Measurements from ENCODE around the gene CDKL1.
A peak's percentile ranks its signal among the peaks of the same experiment; 100 is the strongest.
"Not testable (repeated sequence)": the region's sequence is repeated elsewhere in the genome, so short reads cannot be mapped to it uniquely, and the experiment has no call there.

Gene CDKL1

DNA sequence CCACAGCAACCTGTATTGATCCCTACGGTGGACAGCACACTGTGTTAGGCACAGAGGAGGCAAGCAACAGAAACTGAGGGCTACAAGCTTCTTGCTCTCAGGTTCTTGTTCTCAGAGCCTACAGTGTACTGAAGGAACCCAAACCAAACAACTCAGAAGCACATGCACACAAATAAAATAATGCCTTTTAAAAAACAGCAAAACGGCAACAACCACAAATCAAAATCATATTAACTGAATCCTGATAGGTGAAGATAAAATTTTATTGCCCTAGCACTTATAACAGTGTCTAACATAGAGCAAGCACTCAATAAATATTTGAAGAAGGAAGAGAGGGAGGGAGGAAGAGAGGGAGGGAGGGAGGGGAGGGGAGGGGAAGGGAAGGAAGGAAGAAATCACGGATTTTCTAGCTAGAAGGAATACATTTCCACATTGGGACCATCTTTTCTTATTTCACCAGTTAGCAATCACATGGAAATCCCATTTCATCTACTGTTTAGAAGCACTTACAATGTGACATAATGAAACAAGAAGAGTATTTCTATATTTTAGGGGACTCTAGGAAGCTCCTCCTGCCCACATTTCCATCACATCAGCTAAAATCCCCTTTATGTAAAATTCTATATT, 57.4 kb downstream of the CDKL1 start:
- FAIRE-seq: no peak
- no peak for DNase-seq (ENCODE audit: extremely low spot score, insufficient read length, low read depth)

DNA sequence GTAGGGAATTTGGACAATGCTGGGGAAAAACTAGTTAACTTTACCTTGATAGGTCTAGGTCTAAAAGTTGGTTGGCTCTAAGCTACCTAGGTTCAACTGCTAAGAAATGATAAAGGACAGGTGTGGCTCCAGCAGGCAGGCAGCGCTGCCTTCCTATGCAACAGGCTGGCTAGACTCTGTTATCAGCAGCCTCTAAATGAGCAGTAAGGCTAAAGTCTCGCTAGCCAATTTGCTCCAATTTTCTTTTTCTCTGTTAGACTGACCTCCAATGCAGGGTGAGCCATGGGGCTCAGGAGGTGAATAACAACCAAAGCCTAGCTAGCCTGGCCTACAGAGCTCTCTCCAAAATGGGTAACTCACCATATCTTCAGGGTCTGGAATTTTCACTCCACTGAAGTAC, 58.1 kb downstream of the CDKL1 start:
- DNase-seq (ENCODE audit: extremely low spot score, insufficient read length, low read depth) (no peak), FAIRE-seq (no peak)

DNA sequence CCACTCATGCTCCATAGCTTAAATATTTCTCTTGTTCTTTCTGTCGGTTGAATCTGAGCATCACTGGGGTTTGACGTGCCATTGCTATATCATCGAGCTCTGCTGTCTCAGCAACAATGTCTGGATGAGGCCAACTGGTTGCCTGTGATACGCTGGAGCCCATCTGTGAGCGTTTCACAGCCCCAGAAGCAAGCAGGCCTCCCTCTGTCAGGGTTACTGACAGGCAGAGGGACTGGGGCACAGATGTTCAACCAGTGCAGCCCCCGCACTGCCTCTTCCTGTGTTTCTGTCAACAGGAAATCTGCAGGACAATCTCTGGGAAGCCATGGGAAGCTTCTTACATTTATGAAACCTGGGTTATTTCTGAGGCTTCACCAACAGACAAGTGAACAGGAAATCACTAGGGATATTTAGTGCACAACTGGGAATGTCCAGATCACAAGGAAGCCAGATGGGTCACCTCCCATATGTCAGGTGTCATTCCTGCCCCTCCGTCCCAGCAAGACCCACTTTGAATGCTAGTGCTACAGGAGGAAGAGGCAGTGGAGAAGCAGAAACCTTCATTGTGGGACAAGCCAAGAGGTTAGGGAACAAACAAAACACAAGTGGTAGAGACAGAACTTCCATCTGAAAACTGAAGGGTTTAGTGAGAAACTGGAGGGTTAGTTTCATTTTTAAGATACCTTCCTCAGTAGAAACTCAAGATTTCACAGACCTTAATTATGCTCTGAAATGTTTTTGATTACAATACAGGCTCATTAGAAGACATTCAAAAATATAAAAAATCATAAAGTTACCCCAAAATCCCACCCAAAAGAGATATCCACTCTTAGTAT, 60.5 kb downstream of the CDKL1 start:
- no peak for FAIRE-seq
- no peak for DNase-seq (ENCODE audit: extremely low spot score, insufficient read length, low read depth)

DNA sequence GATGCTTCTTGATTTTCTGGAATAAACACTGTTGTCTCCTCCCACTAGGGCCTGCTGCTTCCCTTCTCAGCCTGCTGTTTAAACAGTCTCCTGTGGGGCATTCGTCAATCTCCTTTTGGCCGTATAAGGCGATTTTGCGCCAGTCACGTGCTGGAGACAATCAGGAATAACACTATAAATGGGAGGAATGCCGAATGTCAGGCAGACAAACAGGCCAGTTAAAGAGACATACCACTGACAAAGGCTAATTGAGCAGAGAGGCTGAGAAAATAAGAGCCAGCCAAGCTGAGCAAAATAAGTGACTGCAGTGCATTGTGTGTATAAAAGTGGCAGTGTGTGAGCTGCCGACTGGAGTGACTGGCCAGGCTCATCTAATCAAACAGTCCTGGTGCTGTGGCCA, 61.3 kb downstream of the CDKL1 start:
- no peak for FAIRE-seq
- DNase-seq (ENCODE audit: extremely low spot score, insufficient read length, low read depth): no peak

DNA sequence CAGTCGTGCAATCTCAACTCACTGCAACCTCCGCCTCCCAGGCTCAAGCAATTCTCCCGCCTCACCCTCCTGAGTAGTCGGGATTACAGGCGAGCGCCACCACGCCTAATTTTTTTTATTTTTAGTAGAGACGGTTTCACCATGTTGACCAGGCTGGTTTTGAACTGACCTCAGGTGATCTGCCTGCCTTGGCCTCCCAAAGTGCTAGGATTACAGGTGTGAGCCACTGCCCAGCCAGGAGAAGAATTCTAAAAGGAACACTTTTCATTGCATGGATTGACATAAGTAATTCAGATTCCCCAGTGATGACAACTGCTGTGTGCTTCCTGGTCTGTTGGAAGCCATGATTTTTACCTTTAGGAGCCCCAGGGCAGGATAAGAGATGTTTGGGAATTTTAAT, 62.5 kb downstream of the CDKL1 start:
- DNase-seq (ENCODE audit: extremely low spot score, insufficient read length, low read depth) (no peak), FAIRE-seq (no peak)

DNA sequence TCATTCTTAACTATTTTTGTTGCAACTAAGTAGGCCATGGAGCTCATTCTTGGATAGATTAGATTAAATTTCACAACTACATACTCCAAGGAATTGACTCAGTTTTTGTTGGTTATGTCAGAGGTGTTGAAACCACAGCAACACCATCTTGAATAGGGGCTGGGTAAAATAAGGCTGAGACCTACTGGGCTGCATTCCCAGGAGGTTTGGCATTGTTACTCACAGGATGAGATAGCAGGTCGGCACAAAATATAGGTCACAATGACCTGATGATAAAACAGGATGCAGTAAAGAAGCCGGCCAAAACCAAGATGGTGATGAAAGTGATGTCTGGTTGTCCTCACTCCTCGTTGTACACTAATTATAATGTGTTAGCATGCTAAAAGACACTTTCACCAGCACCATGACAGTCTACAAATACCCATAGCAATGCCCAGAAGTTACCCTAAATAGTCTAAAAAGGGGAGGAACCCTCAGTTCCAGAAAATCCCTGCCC, 63.6 kb downstream of the CDKL1 start:
- DNase-seq (ENCODE audit: extremely low spot score, insufficient read length, low read depth): no peak
- no peak for FAIRE-seq

DNA sequence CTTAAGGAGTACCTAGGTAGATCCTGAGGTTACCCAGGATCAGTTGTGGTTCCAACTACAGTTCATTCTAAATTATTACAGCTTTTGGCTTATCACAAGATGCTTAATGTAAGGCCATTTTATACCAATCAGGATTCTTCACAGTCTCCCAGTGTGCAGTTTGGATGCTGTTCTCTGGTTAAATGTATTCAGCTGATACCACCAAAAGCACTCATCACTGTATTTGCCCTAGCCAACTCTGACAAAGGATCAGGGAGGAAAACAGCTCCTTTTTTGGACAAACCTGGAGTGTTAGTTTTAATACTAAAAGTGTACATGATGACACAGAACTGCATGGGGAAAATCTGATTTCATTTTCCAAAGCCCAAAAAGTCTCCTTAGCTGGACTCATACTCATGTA, 65.1 kb downstream of the CDKL1 start:
- FAIRE-seq: no peak
- no peak for DNase-seq (ENCODE audit: extremely low spot score, insufficient read length, low read depth)

DNA sequence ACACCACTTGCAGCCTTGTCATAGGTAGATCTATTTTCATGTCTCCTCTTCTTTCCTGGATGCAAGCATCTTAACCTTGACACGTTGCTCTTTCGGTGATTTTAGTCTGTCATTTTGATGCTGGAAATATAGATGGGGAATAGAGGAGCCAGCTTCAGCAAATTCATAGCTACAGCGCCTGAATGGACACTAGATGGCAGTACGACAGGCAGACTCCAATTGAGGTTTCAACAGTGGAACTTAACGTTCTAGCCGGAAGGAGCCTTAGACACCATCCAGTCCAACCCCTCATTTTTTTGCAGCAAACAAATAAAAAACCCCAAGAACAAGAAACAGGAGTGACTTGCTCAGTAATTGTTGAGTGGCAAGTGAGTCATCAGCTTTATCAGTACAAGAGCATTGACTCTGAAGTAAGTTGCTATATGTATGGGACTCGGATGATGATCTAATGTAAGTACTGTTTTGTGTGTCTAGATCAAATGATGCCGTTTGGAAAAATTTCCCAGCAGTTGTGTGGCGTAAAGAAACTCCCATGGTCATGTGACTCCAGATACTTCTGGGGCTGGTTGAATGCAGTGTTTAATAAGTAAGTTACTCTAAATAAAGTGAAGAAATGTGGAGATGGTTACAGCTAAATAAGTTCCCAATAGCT, 75.5 kb downstream of the CDKL1 start:
- FAIRE-seq (peak; percentile 95), DNase-seq (ENCODE audit: extremely low spot score, insufficient read length, low read depth) (peak; percentile 49)

DNA sequence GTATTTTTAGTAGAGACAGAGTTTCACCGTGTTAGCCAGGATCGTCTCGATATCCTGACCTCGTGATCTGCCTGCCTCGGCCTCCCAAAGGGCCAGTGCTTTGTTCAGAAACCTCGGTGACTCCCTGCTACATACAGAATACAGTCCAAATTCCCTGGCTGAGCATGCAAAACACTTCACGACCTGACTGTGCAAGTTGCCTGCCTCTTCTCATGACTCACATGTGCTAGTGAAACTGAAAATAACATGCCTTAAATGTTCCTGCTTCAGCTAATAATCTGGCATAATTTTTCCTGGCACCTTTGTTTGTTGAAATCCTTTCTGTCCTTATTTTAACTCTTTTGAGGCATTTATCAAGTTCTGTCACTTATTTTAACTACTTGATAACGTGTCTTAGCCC, 76.4 kb downstream of the CDKL1 start:
- FAIRE-seq (peak; percentile 67), DNase-seq (ENCODE audit: extremely low spot score, insufficient read length, low read depth) (no peak)

DNA sequence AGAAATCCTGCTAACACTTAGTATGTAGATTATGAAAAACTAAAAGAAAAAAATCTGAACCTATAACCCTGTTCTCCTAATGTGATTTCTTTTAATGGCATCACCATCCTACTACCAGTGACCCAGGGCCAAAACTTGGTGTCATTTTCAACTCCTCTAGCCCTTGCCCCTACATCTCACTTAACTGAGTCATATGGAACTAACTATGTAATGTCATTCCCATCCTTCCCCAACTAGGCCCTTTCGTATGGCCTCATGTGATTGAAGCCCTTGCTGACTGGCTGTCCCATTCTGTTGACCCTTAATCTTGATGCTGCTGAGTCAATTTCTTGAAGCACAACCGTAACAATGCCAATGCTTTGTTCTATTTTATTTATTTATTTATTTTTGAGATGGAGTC, 77.0 kb downstream of the CDKL1 start:
- FAIRE-seq (no peak), DNase-seq (ENCODE audit: extremely low spot score, insufficient read length, low read depth) (no peak)

DNA sequence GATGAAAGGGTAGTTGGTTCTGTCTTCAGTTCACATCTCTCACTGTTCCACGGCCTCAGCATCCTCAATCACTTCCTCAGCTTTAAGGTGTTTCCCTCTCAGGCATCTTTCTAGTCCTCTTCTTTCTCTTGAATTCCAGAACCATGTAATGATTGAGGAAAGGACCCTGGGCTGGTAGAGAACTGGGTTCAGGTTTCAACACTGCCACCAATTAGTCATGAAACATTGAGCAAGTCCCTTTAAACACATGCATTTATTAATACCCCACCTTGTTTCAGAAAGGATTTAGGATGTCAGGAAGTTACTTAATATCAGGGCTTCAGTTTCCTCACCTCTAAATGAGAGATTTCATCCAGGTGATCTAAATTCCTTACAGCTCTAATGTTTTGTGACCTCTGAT, 77.4 kb downstream of the CDKL1 start:
- no peak for DNase-seq (ENCODE audit: extremely low spot score, insufficient read length, low read depth)
- FAIRE-seq: no peak

DNA sequence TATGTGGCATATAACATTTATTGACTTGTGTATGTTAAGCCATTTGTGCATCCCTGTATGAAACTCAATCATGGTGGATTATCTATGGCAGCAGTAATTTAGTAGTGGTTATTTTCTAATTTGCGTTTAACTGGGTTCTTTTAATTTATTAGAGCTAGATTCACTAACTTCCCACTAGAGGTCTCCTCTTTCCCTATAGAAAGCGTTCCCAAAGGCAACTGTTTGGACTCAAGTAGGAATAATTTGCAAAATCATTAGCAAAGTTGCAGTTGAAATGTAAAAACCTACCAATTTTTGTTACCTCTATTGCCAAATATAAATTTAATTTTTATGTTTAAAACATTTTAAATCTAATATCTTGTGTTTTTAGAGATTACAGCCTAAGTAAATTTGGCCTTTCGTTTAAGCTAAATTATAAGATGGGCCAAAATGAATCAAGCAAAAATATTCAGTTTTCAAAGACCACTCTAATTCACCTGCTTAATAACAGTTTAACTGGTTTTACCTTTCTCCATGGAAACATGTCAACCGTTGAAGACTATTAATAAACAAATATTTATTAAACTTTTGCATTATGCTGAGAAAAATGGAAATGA, 78.6 kb downstream of the CDKL1 start:
- FAIRE-seq: no peak
- no peak for DNase-seq (ENCODE audit: extremely low spot score, insufficient read length, low read depth)

DNA sequence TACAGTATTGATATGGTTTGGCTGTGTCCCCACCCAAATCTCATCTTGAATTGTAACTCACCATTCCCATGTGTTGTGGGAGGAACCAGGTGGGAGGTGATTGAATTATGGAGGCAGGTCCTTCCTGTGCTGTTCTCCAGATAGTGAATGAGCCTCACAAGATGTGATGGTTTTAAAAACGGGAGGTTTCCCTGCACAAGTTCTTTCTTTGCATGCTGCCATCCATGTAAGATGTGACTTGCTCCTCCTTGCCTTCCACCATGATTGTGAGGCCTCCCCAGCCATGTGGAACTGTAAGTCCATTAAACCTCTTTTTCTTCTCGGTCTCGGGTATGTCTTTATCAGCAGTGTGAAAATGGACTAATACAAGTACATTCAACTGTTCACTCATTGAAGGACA, 82.6 kb downstream of the CDKL1 start:
- FAIRE-seq; DNase-seq (ENCODE audit: extremely low spot score, insufficient read length, low read depth): not testable (repeated sequence)

DNA sequence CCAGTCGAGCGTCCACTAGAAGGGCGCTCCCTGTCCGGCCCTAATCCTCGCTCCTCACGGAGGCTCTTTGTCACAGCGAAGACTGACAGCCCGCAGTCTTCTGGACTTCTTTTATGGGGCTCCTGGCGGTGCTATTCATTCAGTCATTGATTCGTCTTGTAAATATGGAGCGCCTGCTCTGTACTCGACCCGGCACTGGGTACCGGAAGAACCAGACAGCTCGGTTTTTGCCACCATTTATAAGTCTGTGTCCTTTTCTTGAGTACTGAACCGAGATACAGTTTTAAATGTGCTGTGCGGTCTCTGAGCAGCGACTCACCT, 84.0 kb downstream of the CDKL1 start:
- peak; percentile 31 for FAIRE-seq
- DNase-seq (ENCODE audit: extremely low spot score, insufficient read length, low read depth): no peak

DNA sequence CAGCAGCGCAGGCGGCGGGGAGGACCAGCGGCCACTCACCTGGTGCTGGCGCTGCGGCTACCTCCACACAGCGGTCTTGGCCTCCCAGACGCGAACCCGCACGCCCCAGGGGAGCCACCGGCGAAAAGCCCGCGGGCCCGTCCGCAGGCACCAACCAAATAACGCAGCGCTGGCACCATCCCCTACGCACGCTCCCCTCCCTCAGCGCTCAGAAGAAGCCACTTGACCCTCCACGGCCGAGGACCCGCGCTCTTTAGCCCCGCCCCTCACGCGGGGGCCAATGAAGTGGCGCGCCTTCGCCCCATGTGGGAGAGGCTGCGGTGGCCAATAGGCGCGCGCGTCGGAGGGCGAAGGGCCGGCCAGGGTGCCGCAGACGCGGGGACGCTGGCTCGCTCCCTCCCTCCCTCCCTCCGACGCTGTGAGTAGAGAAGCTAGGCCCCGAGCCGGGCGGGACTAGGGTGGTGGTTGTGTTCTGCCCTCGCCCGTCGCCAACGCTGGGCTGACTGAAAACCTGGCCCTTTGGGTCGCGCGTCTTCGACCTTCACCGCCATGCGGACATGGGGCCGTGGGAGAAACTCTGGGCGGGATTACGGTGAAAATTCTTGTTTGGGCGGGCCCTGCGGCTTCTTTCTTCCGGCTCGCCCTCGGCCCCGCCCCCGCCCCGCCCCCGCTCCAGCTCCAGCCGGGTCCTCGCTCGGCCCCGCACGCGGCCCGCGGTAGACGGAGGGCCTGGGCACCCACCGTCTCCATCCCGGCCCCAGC, 84.5 kb downstream of the CDKL1 start, which contains the start of the genes DMAC2L and L2HGDH:
Gene DMAC2L, plus strand, starts transcription at position 353 of the 762 bp plus-strand sequence. CDS start 9,164 bp downstream, outside the sequence.
Gene L2HGDH, minus strand, starts transcription at position 258 of the 762 bp plus-strand sequence. Its CDS starts 79 bp downstream, at position 179.
- peak; percentile 93 for DNase-seq (ENCODE audit: extremely low spot score, insufficient read length, low read depth)
- peak; percentile 88 for FAIRE-seq

DNA sequence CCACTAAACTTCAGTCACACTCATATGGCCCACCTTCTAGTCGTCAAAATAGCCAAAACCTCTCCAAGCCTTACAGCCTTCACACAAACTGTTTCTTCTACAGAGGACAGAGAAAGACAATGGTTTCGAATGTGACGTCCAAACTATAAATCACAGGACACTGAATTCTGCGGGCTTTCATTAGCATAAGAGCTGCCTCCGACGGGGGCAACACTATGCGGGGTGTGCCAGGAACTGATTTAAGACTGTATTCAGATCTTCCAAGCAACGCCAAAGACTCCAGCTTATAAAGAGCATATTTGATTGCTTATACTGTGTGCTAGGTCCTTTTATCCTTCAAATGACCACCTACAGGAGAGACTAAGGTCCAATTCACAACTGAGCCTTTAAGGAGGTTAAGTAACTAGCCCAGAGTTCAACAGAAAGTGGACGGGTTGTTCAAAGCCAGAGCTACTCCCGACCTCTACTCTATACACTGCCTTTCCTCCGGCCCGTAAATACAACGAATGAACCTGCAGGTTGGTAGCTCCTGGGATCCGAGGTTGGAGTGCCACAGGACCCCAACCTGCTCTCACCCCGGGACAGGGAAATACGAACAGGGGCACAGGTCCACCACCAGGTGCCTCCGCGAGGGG, 85.2 kb downstream of the CDKL1 start:
- DNase-seq (ENCODE audit: extremely low spot score, insufficient read length, low read depth) (no peak), FAIRE-seq (peak; percentile 45)

DNA sequence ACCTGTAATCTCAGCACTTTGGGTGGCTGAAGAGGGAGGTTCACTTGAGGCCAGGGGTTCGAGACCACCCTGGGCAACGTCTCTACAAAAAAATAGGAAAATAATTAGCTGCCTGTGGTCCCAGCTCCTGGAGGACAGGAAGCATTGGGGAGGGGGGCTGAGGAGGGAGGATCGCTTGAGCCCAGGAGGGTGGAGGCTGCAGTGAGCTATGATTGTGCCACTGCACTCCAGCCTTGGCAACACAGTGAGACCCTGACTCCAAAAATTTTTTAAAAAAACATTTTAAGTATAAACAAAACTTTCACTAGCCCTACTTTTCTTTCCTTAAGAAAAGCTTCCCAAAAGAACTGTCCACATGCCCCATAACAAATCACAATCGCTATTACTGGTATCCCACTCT, 86.2 kb downstream of the CDKL1 start:
- FAIRE-seq (no peak), DNase-seq (ENCODE audit: extremely low spot score, insufficient read length, low read depth) (no peak)

DNA sequence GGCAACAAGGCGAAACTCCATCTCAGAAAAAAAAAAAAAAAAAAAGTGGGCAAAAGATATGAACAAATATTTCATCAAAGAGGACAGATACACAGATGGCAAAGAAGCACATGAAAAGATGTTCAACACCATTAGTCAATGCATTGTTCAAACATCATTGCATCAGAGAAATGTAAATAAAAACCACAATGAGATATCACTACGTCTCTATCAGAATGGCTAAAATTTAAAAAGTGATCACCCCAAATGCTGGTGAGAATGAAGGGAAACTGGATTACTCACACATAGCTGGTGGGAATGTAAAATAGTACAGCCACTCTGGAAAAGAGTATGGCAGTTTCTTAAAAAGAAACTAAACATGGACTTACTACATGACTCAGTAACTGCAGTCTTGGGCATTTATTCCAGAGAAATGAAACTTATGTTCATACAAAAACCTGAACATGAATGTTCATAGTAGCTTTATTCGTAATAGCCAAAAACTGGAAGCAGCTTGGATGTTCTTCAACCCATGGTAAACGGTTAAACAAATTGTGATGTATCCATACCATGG, 88.2 kb downstream of the CDKL1 start:
- no peak for DNase-seq (ENCODE audit: extremely low spot score, insufficient read length, low read depth)
- FAIRE-seq: no peak
